HuH-7 (cell line): Measurements from ENCODE around the gene COPS9.

ENCODE experiments used
- DNase-seq: peaks from one replicate; pipeline ENCODE4 v3.0.0; 2011; ENCODE audit warnings: low spot score

The COPS9 gene

DNA sequence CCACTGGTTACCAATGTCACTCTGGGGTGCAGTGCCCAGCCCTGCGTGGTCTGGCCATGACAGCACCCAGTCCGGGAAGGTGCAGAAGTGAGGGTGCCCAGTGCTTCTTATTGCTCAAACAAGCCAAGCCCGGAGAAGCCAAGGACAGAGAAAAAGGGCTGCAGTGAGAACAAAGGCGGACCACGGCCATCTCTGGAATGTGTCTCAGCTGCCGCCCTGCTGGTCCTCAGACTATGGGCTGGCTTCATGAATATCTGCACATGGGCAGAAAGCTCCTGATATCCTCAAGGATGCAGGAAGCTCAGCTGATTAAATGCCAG lies 28.7 kb downstream of the COPS9 start:
- no peak for DNase-seq

DNA sequence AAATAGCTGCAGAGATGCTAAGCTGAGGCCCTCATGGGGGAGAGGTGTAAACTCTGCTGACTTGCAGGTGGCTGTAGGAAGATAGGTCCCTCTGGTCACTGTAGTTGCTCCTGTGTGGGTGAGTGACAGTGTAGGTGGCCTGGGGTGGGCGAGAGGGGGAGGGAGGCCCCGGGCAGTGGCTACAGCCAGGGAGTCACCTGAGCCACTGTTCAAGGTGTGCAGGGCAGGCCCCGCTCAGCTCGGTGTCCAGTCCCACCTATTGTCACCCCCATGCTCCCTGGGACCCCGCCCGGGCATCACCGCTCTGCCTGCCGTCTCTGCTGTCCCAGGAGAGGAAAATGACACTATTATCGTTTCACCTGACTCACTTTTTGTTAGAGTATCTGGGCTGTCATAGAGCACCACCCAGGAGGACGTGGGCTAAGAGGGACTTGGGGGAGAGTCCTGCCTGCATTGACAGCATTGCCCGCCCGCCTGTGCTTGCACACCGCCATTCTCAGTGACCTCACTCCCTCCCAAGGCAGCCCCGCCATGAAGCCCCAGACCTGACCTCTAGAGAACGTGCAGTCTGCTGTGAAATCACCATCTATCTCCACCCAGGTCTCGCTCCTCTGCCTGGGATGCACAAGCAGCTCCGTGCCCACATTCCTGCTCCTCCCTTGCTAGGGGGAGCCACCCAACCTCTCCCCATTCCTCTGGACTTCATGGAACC lies 29.2 kb downstream of the COPS9 start:
- no peak for DNase-seq

DNA sequence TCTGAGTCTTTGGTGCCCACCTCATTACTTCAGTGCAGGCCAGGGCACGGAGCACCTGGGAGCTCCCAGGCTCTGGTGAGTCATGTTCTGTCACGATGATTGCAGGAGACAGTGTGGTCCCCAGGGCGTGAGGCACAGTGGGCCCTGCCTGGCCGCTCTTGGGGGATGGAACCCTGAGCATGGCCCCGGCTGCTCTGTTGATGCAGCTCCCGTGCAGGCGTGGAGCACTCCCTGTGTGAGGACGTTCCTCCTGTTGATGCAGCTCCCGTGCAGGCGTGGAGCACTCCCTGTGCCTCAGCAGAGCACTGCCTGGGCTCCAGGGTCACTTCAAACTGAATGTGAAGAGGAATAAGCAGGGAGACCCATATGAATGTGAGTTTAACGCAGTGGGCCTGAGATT lies 30.1 kb downstream of the COPS9 start:
- no peak for DNase-seq

DNA sequence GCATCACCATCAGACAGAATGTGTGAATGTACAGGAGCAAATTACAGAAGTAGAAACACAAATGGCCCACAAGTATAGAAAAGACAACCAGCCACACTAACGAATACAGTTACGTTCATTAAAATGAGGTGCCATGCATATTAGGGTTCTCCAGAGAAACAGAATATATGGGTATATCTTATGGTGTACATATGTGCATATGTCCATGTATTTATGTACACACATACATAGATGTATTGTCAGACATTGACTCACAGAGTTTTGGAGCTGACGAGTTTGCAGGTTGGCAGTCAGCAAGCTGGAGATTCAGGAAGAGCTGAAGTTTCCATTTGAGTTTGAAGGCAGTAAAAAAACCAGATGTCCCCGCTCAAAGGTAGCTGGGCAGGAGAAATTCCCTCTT lies 33.0 kb downstream of the COPS9 start:
- DNase-seq = no peak

DNA sequence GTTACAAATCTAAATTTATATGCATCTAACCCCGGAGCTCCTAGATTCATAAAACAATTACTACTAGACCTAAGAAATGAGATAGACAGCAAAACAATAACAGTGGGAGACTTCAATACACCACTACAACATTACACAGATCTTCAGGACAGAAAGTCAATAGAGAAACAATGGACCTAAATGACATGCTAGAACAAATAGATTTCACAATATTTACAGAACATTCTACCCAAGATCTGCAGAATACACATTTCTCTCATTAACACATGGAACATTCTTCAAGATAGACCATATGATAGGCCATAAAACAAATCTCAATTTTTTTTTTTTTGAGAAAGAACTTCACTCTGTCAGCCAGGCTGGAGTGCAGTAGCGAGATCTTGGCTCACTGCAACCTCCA lies 37.8 kb downstream of the COPS9 start:
- DNase-seq = no peak

DNA sequence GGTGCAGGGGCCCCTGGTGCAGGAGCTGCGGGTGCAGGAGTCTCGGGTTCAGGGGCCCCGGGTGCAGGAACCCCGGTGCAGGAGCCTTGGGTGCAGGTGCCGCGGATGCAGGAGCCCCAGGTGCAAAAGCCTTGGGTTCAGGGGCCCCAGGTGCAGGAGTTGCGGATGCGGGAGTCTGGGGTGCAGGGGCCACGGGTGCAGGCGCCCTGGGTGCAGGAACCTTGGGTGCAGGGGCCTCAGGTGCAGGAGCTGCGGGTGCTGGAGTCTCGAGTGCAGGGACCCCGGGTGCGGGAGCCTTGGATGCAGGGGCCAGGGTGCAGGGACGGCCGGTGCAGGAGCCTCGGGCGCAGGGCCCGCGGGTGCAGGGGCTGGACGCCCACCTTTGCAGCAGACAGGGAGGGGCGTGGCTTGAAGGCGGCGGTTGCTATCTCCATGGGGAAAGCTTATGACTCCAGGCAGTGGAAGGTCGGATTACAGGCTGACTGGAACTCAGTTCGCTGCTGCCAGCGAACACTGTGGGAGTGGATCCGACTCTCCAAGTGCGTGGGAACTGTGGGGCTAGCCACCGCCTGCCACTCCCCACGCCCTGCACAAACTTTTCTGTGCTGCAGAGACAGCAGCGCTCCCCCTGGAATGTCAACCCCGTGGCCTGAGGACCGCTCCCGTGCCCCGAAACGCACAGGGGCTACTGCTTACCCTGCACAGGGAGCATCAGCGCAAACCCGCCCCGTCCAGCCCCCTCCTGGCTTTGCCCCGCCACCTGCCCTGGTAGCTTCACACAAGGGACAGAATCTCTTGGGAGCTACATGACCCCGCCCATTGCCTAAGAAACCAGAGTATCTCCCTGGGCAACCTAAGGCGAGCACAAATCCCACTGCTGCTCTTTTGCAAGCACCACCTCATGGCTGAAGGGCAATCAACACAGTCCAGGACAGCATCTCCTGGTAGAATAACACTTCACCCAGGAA lies 40.3 kb downstream of the COPS9 start:
- no peak for DNase-seq

DNA sequence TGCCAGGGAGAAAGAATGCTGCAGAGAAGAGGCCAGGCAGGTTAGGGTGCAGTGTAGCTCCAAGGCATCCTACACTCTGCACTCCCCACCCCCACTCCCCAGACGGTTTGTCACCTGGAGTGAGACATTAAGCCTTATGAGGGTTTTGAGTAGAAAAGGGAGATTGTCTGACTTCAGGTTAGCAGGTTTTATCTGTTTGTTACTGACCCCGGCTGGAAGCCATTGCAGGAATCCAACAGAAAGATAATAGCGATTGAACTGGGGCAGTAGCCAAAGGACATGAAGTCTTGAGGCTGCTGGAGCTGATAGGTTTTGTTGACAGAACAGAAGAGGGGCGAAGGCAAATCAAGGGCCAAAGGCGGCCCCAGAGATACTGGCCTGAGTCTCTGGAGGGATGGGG lies 46.8 kb downstream of the COPS9 start:
- no peak for DNase-seq

DNA sequence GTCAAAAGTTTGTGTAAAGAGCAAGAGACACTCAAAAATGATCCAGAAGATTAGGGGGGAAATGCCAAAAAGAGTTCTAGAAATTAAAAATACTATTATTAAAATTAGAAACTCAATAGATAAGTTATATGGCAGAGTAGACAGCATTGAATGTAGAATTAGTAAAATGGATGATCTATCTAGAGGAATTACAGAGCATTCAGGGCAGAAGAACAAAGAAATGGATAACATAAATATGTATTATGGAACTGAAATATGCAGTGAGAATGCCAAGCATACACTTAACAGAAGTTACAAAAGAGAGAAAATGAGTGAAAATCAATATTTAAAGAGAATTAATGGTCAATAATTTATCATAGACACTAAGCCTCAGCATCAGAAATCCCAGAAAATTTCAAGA lies 49.5 kb downstream of the COPS9 start:
- DNase-seq = no peak
